Right forelimb (tissue), 1 donor: ENCODE measurements around the gene TRABD2B.
"Not testable (repeated sequence)": the region's sequence is repeated elsewhere in the genome, so short reads cannot be mapped to it uniquely, and the experiment has no call there.

Experiments used
- DNase-seq: peaks from one replicate; pipeline ENCODE4 v3.0.0-alpha.2; 2018

The TRABD2B gene

GRCh38 chr1:47963568-47964358, 33.4 kb downstream of the TRABD2B start:
- peak; percentile 48 for DNase-seq

DNA sequence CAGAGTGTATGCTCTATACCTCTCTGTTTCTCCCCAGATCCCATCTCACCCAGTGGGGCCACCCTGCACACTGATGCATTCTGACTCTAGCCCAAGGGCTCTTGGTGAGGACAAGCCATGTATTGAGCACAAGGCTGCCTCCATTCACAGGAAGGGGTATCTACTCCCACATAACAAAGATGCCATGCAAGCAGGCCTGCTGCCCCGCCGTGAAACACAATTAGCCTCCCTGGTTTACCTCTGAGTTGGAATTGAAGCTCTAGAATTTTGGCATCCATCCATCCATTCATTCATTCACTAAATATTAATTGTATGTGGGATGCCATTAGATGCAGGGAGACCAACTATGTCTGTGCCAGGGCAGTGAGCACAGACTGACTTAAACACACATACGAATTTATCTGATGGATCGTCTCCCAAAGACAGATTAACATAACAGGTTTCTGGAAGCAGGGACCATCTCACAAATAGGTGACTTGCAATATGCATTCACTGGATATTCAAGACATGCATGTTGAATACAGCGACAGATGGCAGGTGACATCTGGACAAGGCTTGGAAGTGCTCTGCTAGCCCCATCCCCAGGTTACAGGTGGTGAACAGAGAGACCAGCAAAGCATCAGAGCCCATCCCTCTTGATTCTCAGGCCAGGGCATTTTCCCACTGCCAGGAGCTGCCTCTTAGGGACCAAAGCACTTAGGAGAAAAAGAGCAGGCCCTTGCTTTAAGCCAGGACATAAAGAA, 34.3 kb downstream of the TRABD2B start:
- peak; percentile 29 for DNase-seq

DNA sequence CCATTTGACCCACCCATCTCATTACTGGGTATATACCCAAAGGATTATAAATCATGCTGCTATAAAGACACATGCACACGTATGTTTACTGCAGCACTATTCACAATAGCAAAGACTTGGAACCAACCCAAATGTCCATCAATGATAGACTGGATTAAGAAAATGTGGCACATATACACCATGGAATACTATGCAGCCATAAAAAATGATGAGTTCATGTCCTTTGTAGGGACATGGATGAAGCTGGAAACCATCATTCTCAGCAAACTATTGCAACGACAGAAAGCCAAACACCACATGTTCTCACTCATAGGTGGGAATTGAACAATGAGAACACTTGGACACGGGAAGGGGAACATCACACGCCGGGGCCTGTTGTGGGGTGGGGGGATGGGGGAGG, 35.4 kb downstream of the TRABD2B start:
- not testable (repeated sequence) for DNase-seq

DNA sequence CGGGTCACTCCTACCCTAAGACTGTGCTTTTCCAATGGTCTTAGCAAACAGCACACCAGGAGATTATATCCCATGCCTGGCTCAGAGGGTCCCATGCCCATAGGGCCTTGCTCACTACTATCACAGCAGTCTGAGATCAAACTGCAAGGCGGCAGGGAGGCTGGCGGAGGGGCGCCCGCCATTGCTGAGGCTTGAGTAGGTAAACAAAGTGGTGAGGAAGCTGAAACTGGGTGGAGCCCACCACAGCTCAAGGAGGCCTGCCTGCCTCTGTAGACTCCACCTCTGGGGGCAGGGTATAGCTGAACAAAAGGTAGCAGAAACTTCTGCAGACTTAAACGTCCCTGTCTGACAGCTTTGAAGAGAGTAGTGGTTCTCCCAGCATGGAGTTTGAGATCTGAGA, 40.7 kb downstream of the TRABD2B start:
- DNase-seq = not testable (repeated sequence)

DNA sequence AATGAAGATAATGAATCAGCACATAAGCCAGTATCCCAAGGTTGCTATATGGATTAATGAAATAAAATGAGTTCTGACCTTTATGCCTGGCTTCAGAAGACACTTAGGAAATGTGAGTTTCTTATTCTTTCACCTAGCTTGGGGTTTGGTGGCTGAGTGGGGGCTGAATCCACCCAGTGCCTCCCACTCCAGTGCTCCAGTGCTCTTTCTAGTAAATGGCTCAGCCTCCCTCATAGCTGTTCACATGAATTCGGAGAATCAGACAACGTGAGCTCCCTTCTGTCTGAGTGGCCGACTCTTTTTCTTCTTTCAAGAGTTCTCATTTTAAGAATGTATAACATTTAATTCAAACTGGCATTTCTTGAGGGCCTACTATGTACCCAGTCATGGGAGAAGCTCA, 43.5 kb downstream of the TRABD2B start:
- DNase-seq = peak; percentile 11

- no peak for DNase-seq
These were observed 45.5 kb downstream of the TRABD2B start for GRCh38 chr1:47951545-47952235.

DNA sequence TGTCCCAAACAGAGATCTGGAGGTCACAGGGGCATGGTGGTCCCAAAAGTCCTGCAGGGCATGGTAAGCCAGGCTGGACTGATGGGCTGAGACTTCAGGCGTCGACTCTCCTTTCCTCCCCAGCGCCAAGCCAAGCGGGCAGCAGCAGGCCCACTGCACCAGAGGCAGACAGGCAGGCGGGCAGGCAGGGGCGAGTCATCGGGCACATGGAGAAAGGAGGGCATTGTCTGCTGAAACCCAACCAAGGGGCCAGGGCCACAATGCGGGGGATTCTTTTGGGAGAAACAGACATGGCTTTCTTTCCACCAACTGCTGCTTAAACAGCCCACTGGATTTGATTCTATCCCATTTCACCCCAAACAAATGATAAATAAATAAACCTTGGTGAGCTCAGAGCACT, 46.2 kb downstream of the TRABD2B start:
- peak; percentile 41 for DNase-seq

GRCh38 chr1:47950471-47950870, 46.7 kb downstream of the TRABD2B start:
- DNase-seq = peak; percentile 40

DNA sequence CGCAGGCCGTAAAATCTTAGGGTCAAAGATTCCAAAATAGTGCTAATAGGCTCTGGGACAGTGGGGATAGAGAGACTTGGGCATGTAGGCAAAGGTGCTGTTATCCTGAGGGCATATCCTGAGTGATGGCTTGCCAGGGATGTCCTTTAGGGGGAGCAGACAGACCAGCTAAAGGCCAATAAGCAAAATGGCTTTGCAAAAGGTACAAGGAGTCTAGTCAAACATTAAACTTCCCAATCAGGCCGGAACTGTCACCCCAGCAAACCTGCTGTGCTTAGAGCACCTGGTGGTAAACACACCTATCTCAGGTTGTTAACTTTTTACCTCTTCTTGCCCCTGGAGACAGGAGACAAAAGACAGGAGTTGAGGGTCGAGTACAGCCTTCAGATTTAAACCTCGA, 49.1 kb downstream of the TRABD2B start:
- DNase-seq = peak; percentile 32

- DNase-seq = peak; percentile 11
These were observed 49.7 kb downstream of the TRABD2B start for GRCh38 chr1:47947531-47947930.

DNA sequence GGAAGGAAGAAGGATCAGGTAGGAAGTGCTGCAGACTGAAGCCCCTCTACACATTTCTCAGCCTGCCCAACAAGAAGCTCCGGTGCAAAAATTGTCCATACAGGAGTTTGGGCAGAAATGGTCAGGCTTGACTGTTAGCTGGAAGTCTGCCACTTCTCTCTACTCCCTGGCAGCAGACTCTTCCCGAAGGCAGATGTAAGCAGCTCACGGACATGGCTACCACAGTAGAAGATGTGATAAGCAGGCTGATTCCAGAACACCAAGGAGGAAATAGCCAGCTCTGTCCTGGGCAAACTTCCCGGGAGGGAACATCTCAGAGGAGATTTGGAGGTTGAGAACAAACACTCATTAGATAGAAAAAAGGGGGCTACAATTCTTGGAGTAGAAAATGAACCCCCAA, 52.6 kb downstream of the TRABD2B start:
- DNase-seq = peak; percentile 42

GRCh38 chr1:47942240-47942629, 55.0 kb downstream of the TRABD2B start:
- DNase-seq = peak; percentile 9

- peak; percentile 4 for DNase-seq
These were observed 55.5 kb downstream of the TRABD2B start for GRCh38 chr1:47941609-47942239.

DNA sequence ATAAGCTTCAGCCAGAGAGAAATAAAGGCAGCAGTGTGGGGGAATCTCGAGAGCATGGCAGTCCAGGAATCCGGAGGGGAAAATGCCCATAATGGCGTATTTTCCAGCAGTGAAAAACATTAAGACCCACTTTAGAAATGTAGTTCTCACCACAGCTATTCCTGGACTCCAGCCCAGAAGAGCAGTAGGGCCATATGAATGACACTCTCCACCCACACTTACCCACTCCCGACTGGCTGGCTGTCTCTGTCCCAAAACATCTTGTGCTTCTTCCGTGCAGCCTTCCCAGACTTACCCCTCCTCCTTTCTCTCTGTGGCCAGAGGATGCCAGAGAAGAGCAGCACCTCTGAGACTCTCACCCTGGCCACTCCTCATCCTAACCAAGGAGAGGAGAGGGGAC, 56.4 kb downstream of the TRABD2B start:
- peak; percentile 38 for DNase-seq

- peak; percentile 42 for DNase-seq
These were observed 56.9 kb downstream of the TRABD2B start for GRCh38 chr1:47940326-47940725.

- peak; percentile 50 for DNase-seq
These were observed 58.7 kb downstream of the TRABD2B start for GRCh38 chr1:47938520-47938919.

- peak; percentile 34 for DNase-seq
These were observed 59.5 kb downstream of the TRABD2B start for GRCh38 chr1:47937586-47938254.

DNA sequence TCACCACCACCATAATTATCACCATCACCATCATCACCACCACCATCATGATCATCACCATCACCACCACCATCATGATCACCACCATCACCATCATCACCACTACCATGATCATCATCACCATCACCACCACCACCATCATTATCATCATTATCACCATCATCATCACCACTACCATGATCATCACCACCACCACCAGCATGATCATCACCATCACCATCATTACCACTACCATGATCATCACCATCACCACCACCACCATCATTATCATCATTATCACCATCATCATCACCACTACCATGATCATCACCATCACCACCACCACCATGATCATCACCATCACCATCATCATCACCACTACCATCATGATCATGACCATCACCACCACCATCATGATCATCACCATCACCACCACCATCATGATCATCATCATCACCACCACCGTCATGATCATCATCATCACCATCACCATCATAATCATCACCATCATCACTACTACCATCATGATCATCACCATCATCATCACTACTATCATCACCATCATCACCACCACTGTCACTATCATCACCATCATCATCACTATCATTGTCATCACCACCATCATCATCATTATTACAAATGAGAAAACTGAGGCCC, 60.2 kb downstream of the TRABD2B start:
- peak; percentile 1 for DNase-seq

DNA sequence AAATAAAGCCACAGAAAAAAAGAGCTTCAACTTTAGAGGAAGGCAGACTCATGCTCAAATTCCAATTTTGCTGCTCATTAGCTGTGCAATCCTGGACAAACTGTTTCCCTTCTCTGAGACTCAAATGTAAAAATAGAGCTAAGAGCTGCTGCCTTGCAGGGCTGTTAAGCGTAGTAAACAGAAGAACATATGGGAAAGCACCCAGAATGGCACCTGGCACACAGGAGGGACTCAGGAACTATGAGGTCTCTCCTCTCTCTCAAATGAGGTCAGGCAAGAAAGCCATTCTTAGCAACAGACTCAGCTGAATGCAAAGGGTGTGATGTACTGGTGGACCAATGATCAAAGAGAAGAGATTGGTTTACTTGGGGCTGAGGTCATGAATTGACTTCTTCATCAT, 61.3 kb downstream of the TRABD2B start:
- peak; percentile 1 for DNase-seq

DNA sequence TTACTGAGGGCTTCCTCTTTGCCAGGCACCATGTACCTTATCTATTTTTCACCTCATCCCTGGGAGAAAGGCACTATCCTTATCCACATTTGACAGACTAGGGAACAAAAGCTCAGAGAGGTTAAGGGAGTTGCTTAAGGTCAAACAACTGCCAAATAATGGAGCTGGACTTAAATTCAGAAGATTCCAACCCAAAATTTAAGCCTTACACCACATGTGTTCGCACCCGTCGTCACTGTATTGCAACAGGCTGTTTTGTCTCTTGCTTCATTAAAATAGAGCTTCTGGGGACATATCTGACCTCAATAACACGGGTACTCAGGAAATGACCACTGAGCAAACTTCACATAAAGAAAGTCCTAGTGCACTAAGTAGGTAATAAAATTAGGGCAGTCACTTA, 62.0 kb downstream of the TRABD2B start:
- DNase-seq = no peak

GRCh38 chr1:47934243-47934805, 62.9 kb downstream of the TRABD2B start:
- peak; percentile 63 for DNase-seq

DNA sequence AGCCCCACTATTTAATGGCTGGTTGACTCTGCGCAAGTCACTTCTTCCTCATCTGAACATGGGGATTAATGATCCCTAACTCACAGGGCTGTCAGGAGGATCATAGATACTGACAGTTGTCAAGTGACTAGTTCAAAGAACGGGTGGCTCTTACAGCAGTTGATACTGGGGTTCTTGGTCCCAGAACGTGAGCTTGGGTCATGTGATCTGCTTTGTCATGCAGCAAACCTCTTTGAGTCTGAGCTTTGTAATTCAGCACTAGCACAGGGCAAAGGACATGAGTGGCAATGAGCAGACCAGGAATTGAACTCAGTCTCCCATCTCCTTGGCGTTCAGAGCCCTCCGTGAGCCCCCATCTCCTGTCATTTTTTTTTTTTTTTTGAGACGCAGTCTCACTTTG, 64.4 kb downstream of the TRABD2B start:
- DNase-seq = no peak
